WERI-Rb-1 (cell line): ENCODE data around the gene TIAM1.

ENCODE experiments used
- DNase-seq: peaks from one replicate; pipeline ENCODE4 v3.0.0-alpha.2; 2020
- H3K27ac ChIP-seq: fragments of 250-450 bp; sonication (Bioruptor Pico); 2 replicates; pipeline ENCODE4 v1.5.1; 2020; ENCODE audit warnings: mild to moderate bottlenecking, moderate library complexity
- H3K27me3 ChIP-seq: fragments of 250-450 bp; sonication (Bioruptor Pico); 2 replicates; pipeline ENCODE4 v1.5.1; 2021; ENCODE audit warnings: mild to moderate bottlenecking, low read depth, moderate library complexity; ENCODE audit not compliant: insufficient read depth, severe bottlenecking
- H3K36me3 ChIP-seq: fragments of 250-450 bp; sonication (Bioruptor Pico); 2 replicates; pipeline ENCODE4 v1.5.1; 2020; ENCODE audit warnings: mild to moderate bottlenecking, moderate library complexity
- H3K4me3 ChIP-seq: 2 replicates; pipeline ENCODE4 v1.5.1; 2011; ENCODE audit warnings: low read depth, mild to moderate bottlenecking, control low read depth, low read length
- H3K9me3 ChIP-seq: fragments of 250-450 bp; sonication (Bioruptor Pico); 2 replicates; pipeline ENCODE4 v1.5.1; 2021; ENCODE audit warnings: mild to moderate bottlenecking, moderate library complexity; ENCODE audit not compliant: severe bottlenecking
- CTCF ChIP-seq: IDR thresholded peaks from 2 replicates; pipeline ENCODE4 v1.5.1; 2011; ENCODE audit warnings: low read depth, mild to moderate bottlenecking, control low read depth, inconsistent platforms, low read length

The TIAM1 gene

GRCh38 chr21:31360717-31361116, 16.7 kb upstream of the TIAM1 start:
- Histone ChIP-seq H3K36me3 (no peaks in the 10 kb centered on the region), H3K27ac (no peak overlapping the region), H3K9me3 (no peaks in the 10 kb centered on the region), H3K4me3 (no peak overlapping the region), H3K27me3 (no peaks in the 10 kb centered on the region)
- TF ChIP-seq CTCF: no peak
- no peak for DNase-seq

GRCh38 chr21:31358158-31358557, 14.1 kb upstream of the TIAM1 start:
- H3K27ac ChIP-seq: no peak overlapping the region
- no peaks in the 10 kb centered on the region for H3K27me3 ChIP-seq
- H3K36me3 ChIP-seq: no peaks in the 10 kb centered on the region
- no peaks in the 10 kb centered on the region for H3K9me3 ChIP-seq
- DNase-seq: no peak
- no peak overlapping the region for H3K4me3 ChIP-seq
- TF ChIP-seq CTCF: no peak

GRCh38 chr21:31356440-31356839, 12.4 kb upstream of the TIAM1 start:
- H3K27ac ChIP-seq: no peak overlapping the region
- H3K4me3 ChIP-seq: no peak overlapping the region
- H3K9me3 ChIP-seq: no peaks in the 10 kb centered on the region
- TF ChIP-seq CTCF: no peak
- DNase-seq: no peak
- no peaks in the 10 kb centered on the region for H3K36me3 ChIP-seq
- no peaks in the 10 kb centered on the region for H3K27me3 ChIP-seq

DNA sequence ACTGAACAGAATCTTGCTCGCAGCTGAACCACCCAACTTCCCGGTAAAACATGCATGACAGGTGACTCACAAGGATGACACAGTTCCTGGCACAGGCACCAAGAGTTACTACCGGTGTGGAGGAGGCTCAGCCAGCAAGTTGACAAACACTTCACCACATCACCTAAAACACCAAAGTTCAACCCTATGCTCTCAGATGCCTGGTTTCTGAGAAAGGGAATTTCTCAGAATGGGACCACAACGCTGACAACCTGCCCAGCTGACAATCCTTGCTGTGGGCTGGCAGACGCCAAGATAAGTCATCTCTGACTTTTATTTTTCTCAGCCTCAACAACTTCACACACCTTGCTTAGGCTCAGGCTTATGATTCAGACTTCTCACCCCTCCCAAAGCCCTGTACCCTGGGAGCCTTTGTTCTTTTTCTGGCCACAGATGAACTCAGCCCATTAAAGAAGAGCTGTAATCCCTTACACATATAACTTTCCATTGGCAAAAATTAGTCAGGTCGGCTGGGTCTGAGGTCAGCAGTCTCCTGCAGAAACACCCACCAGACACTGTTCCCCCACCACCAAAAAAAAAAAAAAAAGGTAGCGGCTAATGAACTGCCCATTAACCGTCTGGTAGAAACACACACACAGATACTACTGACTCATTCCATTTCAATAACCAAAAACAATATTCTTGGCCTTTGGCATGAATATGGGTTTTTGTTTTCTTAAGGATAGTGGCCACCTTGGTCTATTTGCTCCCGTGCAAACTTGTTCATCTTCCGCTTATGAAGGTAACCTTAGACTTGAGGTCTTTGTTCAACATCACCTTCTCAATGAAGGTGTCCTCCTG, 10.8 kb upstream of the TIAM1 start:
- Histone ChIP-seq H3K27ac (no peak overlapping the region), H3K9me3 (no peaks in the 10 kb centered on the region), H3K27me3 (no peaks in the 10 kb centered on the region), H3K36me3 (no peaks in the 10 kb centered on the region), H3K4me3 (no peak overlapping the region)
- no peak for TF ChIP-seq CTCF
- no peak for DNase-seq

GRCh38 chr21:31354122-31354521, 10.1 kb upstream of the TIAM1 start:
- TF ChIP-seq CTCF: no peak
- H3K27me3 ChIP-seq: no peaks in the 10 kb centered on the region
- H3K27ac ChIP-seq: no peak overlapping the region
- H3K9me3 ChIP-seq: no peaks in the 10 kb centered on the region
- no peak for DNase-seq
- no peak overlapping the region for H3K4me3 ChIP-seq
- no peaks in the 10 kb centered on the region for H3K36me3 ChIP-seq

- TF ChIP-seq CTCF: no peak
- Histone ChIP-seq H3K9me3 (no peaks in the 10 kb centered on the region), H3K36me3 (no peaks in the 10 kb centered on the region), H3K4me3 (no peak overlapping the region), H3K27ac (no peak overlapping the region), H3K27me3 (no peaks in the 10 kb centered on the region)
- no peak for DNase-seq
These were observed 8.8 kb upstream of the TIAM1 start for GRCh38 chr21:31352836-31353235.
